ENCODE results near the gene GFRA1.

- TF ChIP-seq CTCF (IDR thresholded peaks at IDR 0.05 in 2 of 3, conservative IDR thresholded peaks at IDR 0.05 in 1 of 3; ENCODE audit: borderline replicate concordance in 1 of 3, insufficient read depth in 1 of 3, low read depth in 2 of 3, low read length in 2 of 3) (no peak), ZBTB33 (IDR thresholded peaks at IDR 0.05; ENCODE audit: extremely low read depth, insufficient replicate concordance, low read length) (no peak), ATF3 (IDR thresholded peaks at IDR 0.05) (no peak), TCF7L2 (IDR thresholded peaks at IDR 0.05; ENCODE audit: borderline replicate concordance, extremely low read depth, insufficient read depth, insufficient read length) (no peak), POLR2A (IDR thresholded peaks at IDR 0.05; ENCODE audit: borderline replicate concordance, extremely low read depth, insufficient read depth, insufficient read length) (no peak), RAD21 (IDR thresholded peaks at IDR 0.05; ENCODE audit: low read depth) (no peak), ZNF274 (IDR thresholded peaks at IDR 0.05; ENCODE audit: low read depth, low read length) (no peak), MAX (IDR thresholded peaks at IDR 0.05) (no peak), POLR2AphosphoS5 (IDR thresholded peaks at IDR 0.05; ENCODE audit: low read depth, low read length) (no peak), JUND (IDR thresholded peaks at IDR 0.05) (no peak), SIN3A (IDR thresholded peaks at IDR 0.05; ENCODE audit: low read depth) (no peak), ZFX (IDR thresholded peaks at IDR 0.05) (no peak), FOSL1 (IDR thresholded peaks at IDR 0.05; ENCODE audit: low read depth) (no peak)
These were observed 23.3 kb upstream of the GFRA1 start for GRCh38 chr10:116296291-116296721.
